Left ventricle myocardium inferior (tissue), 1 donor: ENCODE results near the gene PCNX3. TPM values are rescaled to one million over a fixed set of nuclear protein-coding genes. Genes with fewer than 3 reads are reported as not detected.

ENCODE experiments used
- DNase-seq: peaks from one replicate; pipeline ENCODE4 v3.0.0-alpha.2; 2020
- H3K27ac ChIP-seq: fragments of 200-600 bp; replicated peaks from 2 replicates; pipeline ENCODE4 v1.8.0; 2021
- H3K27me3 ChIP-seq: fragments of 200-600 bp; 2 replicates; pipeline ENCODE4 v1.8.0; 2021; ENCODE audit warnings: low read depth
- H3K36me3 ChIP-seq: fragments of 200-600 bp; 2 replicates; pipeline ENCODE4 v1.8.0; 2021
- H3K4me1 ChIP-seq: fragments of 200-600 bp; 2 replicates; pipeline ENCODE4 v1.8.0; 2021
- H3K4me3 ChIP-seq: fragments of 200-600 bp; 2 replicates; pipeline ENCODE4 v1.8.0; 2021; ENCODE audit warnings: mild to moderate bottlenecking, moderate library complexity
- H3K9me3 ChIP-seq: fragments of 200-600 bp; replicated peaks from 2 replicates; pipeline ENCODE4 v1.8.0; 2021
- intact Hi-C: fragments of 100-400 bp; cut with micrococcal nuclease; formaldehyde crosslinking; loops from one replicate; pipeline ENCODE4 v1.11.0; 2022
- total RNA-seq: library from RNA; stranded (reverse); fragmentation: NEBNext Ultra II Directional; extraction: Animal tissue kit (Norgen Biotek cat#: 25700); gene quantifications from one replicate; pipeline ENCODE4 v1.2.1, GENCODE V29; 2021
- TF ChIP-seq, protein P1 (sequence below): fragments of 200-600 bp; IDR thresholded peaks from 2 replicates; pipeline ENCODE4 v1.8.0; 2021; ENCODE audit warnings: antibody characterized with exemption, mild to moderate bottlenecking, borderline replicate concordance
- donor health status: DM: no; HTN: yes; CAD: no; lungs with severe emphysema.

The PCNX3 gene
- total RNA-seq, 1 donor from 2014 or later = 11.9 TPM

DNA sequence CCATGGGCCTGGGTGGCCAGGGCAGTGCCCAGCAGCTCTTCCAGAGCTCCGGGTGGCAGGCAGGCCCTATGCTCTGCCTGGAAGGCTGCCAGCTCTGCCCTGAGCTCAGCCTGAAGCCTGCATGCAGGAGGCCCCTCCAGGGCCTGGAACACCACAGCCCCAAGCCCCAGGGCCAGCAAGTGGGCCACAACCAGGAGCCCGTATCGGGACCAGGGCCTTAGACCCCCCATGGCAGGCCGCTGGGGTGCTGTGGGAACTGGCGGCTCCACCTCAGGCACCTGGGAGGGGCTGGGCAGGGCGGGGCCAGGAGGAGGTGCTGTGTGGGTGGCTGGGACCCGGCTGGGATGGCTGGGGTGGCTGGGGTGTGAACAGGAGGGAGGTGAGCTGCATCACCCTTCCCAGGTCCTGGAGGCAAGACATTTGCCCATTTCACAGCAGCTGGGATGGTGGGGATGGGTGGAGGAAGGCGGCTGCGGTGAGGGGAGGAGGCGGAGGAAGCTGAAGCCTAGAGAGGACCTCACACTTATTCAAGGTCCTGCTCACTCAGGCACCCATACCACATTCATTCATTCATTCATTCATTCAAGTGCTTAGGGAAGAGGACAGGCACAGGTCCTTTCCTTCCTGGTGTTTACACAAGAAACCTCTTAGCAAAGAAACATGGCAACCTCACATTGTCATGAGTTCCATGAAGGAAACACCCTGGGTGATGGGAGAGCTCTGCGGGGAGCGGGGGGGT, 19.9 kb upstream of the PCNX3 start, which contains the start of gene KCNK7:
KCNK7 (minus strand) TSS at position 258 of the 739 bp plus-strand sequence; CDS start at position 230, 28 bp downstream.
- Histone ChIP-seq H3K27ac (no peak within 1 kb of the TSS), H3K4me1 (peaks cover 46% of the 10 kb centered on the region)
- no peak for DNase-seq

GRCh38 chr11:65596520-65596919, 19.1 kb upstream of the PCNX3 start:
- TF ChIP-seq, protein P1, sequence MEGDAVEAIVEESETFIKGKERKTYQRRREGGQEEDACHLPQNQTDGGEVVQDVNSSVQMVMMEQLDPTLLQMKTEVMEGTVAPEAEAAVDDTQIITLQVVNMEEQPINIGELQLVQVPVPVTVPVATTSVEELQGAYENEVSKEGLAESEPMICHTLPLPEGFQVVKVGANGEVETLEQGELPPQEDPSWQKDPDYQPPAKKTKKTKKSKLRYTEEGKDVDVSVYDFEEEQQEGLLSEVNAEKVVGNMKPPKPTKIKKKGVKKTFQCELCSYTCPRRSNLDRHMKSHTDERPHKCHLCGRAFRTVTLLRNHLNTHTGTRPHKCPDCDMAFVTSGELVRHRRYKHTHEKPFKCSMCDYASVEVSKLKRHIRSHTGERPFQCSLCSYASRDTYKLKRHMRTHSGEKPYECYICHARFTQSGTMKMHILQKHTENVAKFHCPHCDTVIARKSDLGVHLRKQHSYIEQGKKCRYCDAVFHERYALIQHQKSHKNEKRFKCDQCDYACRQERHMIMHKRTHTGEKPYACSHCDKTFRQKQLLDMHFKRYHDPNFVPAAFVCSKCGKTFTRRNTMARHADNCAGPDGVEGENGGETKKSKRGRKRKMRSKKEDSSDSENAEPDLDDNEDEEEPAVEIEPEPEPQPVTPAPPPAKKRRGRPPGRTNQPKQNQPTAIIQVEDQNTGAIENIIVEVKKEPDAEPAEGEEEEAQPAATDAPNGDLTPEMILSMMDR = no peak
- Histone ChIP-seq H3K36me3 (peaks cover 46% of the 10 kb centered on the region), H3K4me3 (no peak overlapping the region), H3K9me3 (no peaks in the 10 kb centered on the region), H3K27me3 (no peaks in the 10 kb centered on the region), H3K27ac (no peak overlapping the region), H3K4me1 (peaks cover 41% of the 10 kb centered on the region)
- intact Hi-C loops = loop anchor here (10.0 kb wide), 1 partner anchor 62 kb away; no protein-coding TSS in a partner anchor
- DNase-seq = no peak

More for the DNA sequence above, 19.9 kb upstream of the PCNX3 start, which contains the start of gene KCNK7:
- no peaks in the 10 kb centered on the region for H3K27me3 ChIP-seq
- intact Hi-C loops = loop anchor here (10.0 kb wide), 1 partner anchor 61 kb away; no protein-coding TSS in a partner anchor
- no peaks in the 10 kb centered on the region for H3K9me3 ChIP-seq
- TF ChIP-seq, protein P1 = no peak
- peaks cover 46% of the 10 kb centered on the region for H3K36me3 ChIP-seq
- H3K4me3 ChIP-seq = no peak within 1 kb of the TSS

- H3K4me3 ChIP-seq = no peak overlapping the region
- no peaks in the 10 kb centered on the region for H3K9me3 ChIP-seq
- H3K27ac ChIP-seq = no peak overlapping the region
- DNase-seq = no peak
- H3K36me3 ChIP-seq = peaks cover 48% of the 10 kb centered on the region
- no peaks in the 10 kb centered on the region for H3K27me3 ChIP-seq
- H3K4me1 ChIP-seq = peaks cover 30% of the 10 kb centered on the region
- TF ChIP-seq, protein P1 = no peak
- intact Hi-C loops = loop anchor here (10.0 kb wide), 1 partner anchor 63 kb away; no protein-coding TSS in a partner anchor
These were observed 17.3 kb upstream of the PCNX3 start for GRCh38 chr11:65598258-65598699.

- intact Hi-C loops = loop anchor here (10.0 kb wide), 1 partner anchor 65 kb away; no protein-coding TSS in a partner anchor
- no peak for DNase-seq
- Histone ChIP-seq H3K4me1 (peaks cover 22% of the 10 kb centered on the region), H3K27ac (no peak overlapping the region), H3K27me3 (no peaks in the 10 kb centered on the region), H3K36me3 (peaks cover 59% of the 10 kb centered on the region), H3K4me3 (no peak overlapping the region), H3K9me3 (no peaks in the 10 kb centered on the region)
- TF ChIP-seq, protein P1 = no peak
These were observed 16.2 kb upstream of the PCNX3 start for GRCh38 chr11:65599216-65599954.

- intact Hi-C loops = loop anchor here (10.0 kb wide), 1 partner anchor 65 kb away; no protein-coding TSS in a partner anchor
- TF ChIP-seq, protein P1 = no peak
- DNase-seq = no peak
- peaks cover 64% of the 10 kb centered on the region for H3K36me3 ChIP-seq
- H3K9me3 ChIP-seq = no peaks in the 10 kb centered on the region
- no peak overlapping the region for H3K27ac ChIP-seq
- H3K4me3 ChIP-seq = no peak overlapping the region
- peaks cover 21% of the 10 kb centered on the region for H3K4me1 ChIP-seq
- H3K27me3 ChIP-seq = no peaks in the 10 kb centered on the region
These were observed 15.7 kb upstream of the PCNX3 start for GRCh38 chr11:65599955-65600246.
